HepG2 (cell line): ENCODE data around the gene CCNB1IP1. TPM values are rescaled to one million over a fixed set of nuclear protein-coding genes. Genes with fewer than 3 reads are reported as not detected.
A peak's percentile ranks its signal among the peaks of the same experiment; 100 is the strongest.

ENCODE experiments used
- FLYWCH1 ChIP-seq: sonication (generic); formaldehyde crosslinking; IDR thresholded peaks from 2 replicates; pipeline ENCODE4 v1.8.1; 2023; ENCODE audit warnings: mild to moderate bottlenecking, missing genetic modification reagents
- HHEX ChIP-seq: IDR thresholded peaks from 2 replicates; pipeline ENCODE4 v1.6.1; 2016; ENCODE audit warnings: control low read depth
- HNRNPK ChIP-seq: fragments of 200-400 bp; formaldehyde crosslinking; IDR thresholded peaks from 2 replicates; pipeline ENCODE4 v1.6.1; 2018; ENCODE audit warnings: low read length, low read depth, moderate library complexity, mild to moderate bottlenecking; ENCODE audit not compliant: poor library complexity, severe bottlenecking
- KDM4B ChIP-seq: sonication (generic); formaldehyde crosslinking; IDR thresholded peaks from 2 replicates; pipeline ENCODE4 v1.4.0; 2020; ENCODE audit warnings: missing genetic modification reagents
- MEIS1 ChIP-seq: sonication (generic); formaldehyde crosslinking; IDR thresholded peaks from 2 replicates; pipeline ENCODE4 v1.9.0; 2021; ENCODE audit warnings: mild to moderate bottlenecking, missing genetic modification reagents, moderate library complexity, borderline replicate concordance
- MXD4 ChIP-seq: IDR thresholded peaks from 2 replicates; pipeline ENCODE4 v1.6.1; 2016; ENCODE audit warnings: mild to moderate bottlenecking, missing biosample characterization, missing genetic modification reagents
- SMYD3 ChIP-seq: sonication (generic); formaldehyde crosslinking; IDR thresholded peaks from 2 replicates; pipeline ENCODE4 v1.8.1; 2023; ENCODE audit warnings: mild to moderate bottlenecking, missing genetic modification reagents
- SRY ChIP-seq: sonication (generic); formaldehyde crosslinking; IDR thresholded peaks from 2 replicates; pipeline ENCODE4 v1.8.0; 2022; ENCODE audit warnings: mild to moderate bottlenecking, missing genetic modification reagents
- TAF15 ChIP-seq: fragments of 200-400 bp; formaldehyde crosslinking; IDR thresholded peaks from one replicate; pipeline ENCODE4 v1.6.1; 2018; ENCODE audit warnings: mild to moderate bottlenecking, low read depth, low read length; ENCODE audit not compliant: poor library complexity, severe bottlenecking
- TGIF2 ChIP-seq: IDR thresholded peaks from 2 replicates; pipeline ENCODE4 v1.6.1; 2016; ENCODE audit warnings: control low read depth, missing compliant biosample characterization
- ZNF790 ChIP-seq: sonication (generic); formaldehyde crosslinking; IDR thresholded peaks from 2 replicates; pipeline ENCODE4 v1.8.0; 2022; ENCODE audit warnings: missing genetic modification reagents, mild to moderate bottlenecking, borderline replicate concordance
- ZSCAN30 ChIP-seq: sonication (generic); formaldehyde crosslinking; IDR thresholded peaks from 2 replicates; pipeline ENCODE4 v1.5.0; 2020; ENCODE audit warnings: mild to moderate bottlenecking, missing genetic modification reagents
- polyA plus RNA-seq, 8 experiments: library from polyadenylated mRNA; depleted of rRNA in 3 of 8; stranded (reverse) in 7 of 8; unstranded in 1 of 8; fragments of >200 nt; fragmentation: Illumina TruSeq in 4 of 8; extraction: Trizol in 4 of 8; gene quantifications; 2 replicates each; pipeline versions ENCODE4 v1.2.1 to v1.2.3, GENCODE V29; 2011 to 2016; ENCODE audit warnings: low read depth in 4 of 8, missing spikeins in 1 of 8, mixed read lengths in 1 of 8; ENCODE audit not compliant: insufficient read depth in 1 of 8
- total RNA-seq, 5 experiments: library from RNA; depleted of rRNA; stranded (reverse); fragments of >200 nt; fragmentation: Illumina TruSeq; extraction: Trizol; gene quantifications; 2 replicates each; pipeline ENCODE4 v1.2.3, GENCODE V29; 2016; ENCODE audit warnings: low read depth in 1 of 5
- TF ChIP-seq, protein P1 (sequence below): sonication (generic); formaldehyde crosslinking; IDR thresholded peaks from 2 replicates; pipeline ENCODE4 v1.5.1; 2020; ENCODE audit warnings: mild to moderate bottlenecking, moderate library complexity, missing genetic modification reagents
- TF ChIP-seq, protein P2 (sequence below): IDR thresholded peaks from 2 replicates; pipeline ENCODE4 v1.6.1; 2012; ENCODE audit warnings: inconsistent platforms
- TF ChIP-seq, protein P3 (sequence below): sonication (generic); formaldehyde crosslinking; IDR thresholded peaks from 2 replicates; pipeline ENCODE4 v1.5.0; 2020; ENCODE audit warnings: mild to moderate bottlenecking, missing genetic modification reagents
- TF ChIP-seq, protein P4 (sequence below): IDR thresholded peaks from 2 replicates; pipeline ENCODE4 v1.6.1; 2018; ENCODE audit warnings: missing genetic modification reagents, mild to moderate bottlenecking, missing compliant biosample characterization
- TF ChIP-seq, protein P5 (sequence below): sonication (generic); formaldehyde crosslinking; IDR thresholded peaks from 2 replicates; pipeline ENCODE4 v1.9.0; 2021; ENCODE audit warnings: missing genetic modification reagents, borderline replicate concordance
- TF ChIP-seq, protein P6 (sequence below): sonication (generic); formaldehyde crosslinking; IDR thresholded peaks from 2 replicates; pipeline ENCODE4 v1.5.0; 2020; ENCODE audit warnings: mild to moderate bottlenecking, missing genetic modification reagents

The CCNB1IP1 gene
- total and polyA plus RNA-seq, 2 of the 13 experiments (the other 11 are each of a cell fraction or from before 2014, with no cell fraction given), result 98.3 to 125 TPM

DNA sequence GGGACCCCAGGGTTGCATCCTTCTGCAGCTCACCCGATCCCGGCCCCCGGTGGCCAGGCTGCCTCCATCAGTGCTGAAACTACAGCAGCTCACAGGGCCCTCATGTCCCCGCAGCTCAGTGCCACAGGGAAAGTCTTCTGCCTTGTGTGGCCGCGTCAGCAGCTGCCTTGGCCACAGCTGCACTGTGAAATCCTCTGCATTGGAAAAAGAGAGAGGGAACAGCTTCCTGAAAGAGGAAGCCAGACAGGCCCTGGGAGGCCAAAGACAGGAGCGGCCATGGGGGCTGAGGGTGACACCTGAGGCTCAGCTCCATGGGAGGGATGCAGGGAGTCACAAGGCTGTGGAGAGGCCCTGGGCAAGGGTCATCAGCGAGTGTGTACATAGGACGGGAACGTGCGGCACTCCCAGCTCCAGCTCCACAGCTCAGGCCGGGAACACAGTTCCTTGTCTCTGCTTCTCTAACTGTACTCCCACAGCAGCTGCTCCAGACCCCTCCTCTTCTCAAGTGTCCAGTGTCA is 43.1 kb upstream of the CCNB1IP1 start (continued):
- TF ChIP-seq, protein P1, sequence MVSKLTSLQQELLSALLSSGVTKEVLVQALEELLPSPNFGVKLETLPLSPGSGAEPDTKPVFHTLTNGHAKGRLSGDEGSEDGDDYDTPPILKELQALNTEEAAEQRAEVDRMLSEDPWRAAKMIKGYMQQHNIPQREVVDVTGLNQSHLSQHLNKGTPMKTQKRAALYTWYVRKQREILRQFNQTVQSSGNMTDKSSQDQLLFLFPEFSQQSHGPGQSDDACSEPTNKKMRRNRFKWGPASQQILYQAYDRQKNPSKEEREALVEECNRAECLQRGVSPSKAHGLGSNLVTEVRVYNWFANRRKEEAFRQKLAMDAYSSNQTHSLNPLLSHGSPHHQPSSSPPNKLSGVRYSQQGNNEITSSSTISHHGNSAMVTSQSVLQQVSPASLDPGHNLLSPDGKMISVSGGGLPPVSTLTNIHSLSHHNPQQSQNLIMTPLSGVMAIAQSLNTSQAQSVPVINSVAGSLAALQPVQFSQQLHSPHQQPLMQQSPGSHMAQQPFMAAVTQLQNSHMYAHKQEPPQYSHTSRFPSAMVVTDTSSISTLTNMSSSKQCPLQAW (CRISPR knock-in tag), result peak; percentile 89
- no peak for TF ChIP-seq MEIS1 (CRISPR knock-in tag)
- no peak for TF ChIP-seq KDM4B
- no peak for TF ChIP-seq SMYD3 (CRISPR knock-in tag)
- no peak for TF ChIP-seq TGIF2 (CRISPR knock-in tag)
- TF ChIP-seq, protein P2, sequence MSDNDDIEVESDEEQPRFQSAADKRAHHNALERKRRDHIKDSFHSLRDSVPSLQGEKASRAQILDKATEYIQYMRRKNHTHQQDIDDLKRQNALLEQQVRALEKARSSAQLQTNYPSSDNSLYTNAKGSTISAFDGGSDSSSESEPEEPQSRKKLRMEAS, result peak; percentile 82
- TF ChIP-seq, protein P3, sequence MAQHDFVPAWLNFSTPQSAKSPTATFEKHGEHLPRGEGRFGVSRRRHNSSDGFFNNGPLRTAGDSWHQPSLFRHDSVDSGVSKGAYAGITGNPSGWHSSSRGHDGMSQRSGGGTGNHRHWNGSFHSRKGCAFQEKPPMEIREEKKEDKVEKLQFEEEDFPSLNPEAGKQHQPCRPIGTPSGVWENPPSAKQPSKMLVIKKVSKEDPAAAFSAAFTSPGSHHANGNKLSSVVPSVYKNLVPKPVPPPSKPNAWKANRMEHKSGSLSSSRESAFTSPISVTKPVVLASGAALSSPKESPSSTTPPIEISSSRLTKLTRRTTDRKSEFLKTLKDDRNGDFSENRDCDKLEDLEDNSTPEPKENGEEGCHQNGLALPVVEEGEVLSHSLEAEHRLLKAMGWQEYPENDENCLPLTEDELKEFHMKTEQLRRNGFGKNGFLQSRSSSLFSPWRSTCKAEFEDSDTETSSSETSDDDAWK (CRISPR knock-in tag), result no peak
- TF ChIP-seq, protein P4, sequence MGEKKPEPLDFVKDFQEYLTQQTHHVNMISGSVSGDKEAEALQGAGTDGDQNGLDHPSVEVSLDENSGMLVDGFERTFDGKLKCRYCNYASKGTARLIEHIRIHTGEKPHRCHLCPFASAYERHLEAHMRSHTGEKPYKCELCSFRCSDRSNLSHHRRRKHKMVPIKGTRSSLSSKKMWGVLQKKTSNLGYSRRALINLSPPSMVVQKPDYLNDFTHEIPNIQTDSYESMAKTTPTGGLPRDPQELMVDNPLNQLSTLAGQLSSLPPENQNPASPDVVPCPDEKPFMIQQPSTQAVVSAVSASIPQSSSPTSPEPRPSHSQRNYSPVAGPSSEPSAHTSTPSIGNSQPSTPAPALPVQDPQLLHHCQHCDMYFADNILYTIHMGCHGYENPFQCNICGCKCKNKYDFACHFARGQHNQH (CRISPR knock-in tag), result peak; percentile 67; the same call in 1 of the 2 replicates
- no peak for TF ChIP-seq ZSCAN30 (CRISPR knock-in tag)
- no peak for TF ChIP-seq HNRNPK
- TF ChIP-seq FLYWCH1, result no peak
- no peak for TF ChIP-seq HHEX
- TF ChIP-seq TAF15, result no peak
- TF ChIP-seq, protein P5, sequence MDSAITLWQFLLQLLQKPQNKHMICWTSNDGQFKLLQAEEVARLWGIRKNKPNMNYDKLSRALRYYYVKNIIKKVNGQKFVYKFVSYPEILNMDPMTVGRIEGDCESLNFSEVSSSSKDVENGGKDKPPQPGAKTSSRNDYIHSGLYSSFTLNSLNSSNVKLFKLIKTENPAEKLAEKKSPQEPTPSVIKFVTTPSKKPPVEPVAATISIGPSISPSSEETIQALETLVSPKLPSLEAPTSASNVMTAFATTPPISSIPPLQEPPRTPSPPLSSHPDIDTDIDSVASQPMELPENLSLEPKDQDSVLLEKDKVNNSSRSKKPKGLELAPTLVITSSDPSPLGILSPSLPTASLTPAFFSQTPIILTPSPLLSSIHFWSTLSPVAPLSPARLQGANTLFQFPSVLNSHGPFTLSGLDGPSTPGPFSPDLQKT (CRISPR knock-in tag), result no peak
- TF ChIP-seq, protein P6, sequence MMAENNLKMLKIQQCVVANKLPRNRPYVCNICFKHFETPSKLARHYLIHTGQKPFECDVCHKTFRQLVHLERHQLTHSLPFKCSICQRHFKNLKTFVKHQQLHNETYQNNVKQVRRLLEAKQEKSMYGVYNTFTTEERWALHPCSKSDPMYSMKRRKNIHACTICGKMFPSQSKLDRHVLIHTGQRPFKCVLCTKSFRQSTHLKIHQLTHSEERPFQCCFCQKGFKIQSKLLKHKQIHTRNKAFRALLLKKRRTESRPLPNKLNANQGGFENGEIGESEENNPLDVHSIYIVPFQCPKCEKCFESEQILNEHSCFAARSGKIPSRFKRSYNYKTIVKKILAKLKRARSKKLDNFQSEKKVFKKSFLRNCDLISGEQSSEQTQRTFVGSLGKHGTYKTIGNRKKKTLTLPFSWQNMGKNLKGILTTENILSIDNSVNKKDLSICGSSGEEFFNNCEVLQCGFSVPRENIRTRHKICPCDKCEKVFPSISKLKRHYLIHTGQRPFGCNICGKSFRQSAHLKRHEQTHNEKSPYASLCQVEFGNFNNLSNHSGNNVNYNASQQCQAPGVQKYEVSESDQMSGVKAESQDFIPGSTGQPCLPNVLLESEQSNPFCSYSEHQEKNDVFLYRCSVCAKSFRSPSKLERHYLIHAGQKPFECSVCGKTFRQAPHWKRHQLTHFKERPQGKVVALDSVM (CRISPR knock-in tag), result no peak
- no peak for TF ChIP-seq ZNF790 (CRISPR knock-in tag)
- peak; percentile 71; the same call in 1 of the 2 replicates for TF ChIP-seq MXD4 (CRISPR knock-in tag)
- 0 out of 2 replicates have a peak, but pooled peaks have one; percentile 26 for TF ChIP-seq SRY (CRISPR knock-in tag)
